HG03095 (cell line): ENCODE measurements around the gene TRIP11.
"Not testable (repeated sequence)": the region's sequence is repeated elsewhere in the genome, so short reads cannot be mapped to it uniquely, and the experiment has no call there.

Experiments used
- ATAC-seq: cut with Tn5 transposase; IDR thresholded peaks from one replicate; pipeline ENCODE4 v1.9.1; 2021; ENCODE audit warnings: moderate library complexity; ENCODE audit not compliant: unreplicated experiment

Gene TRIP11

DNA sequence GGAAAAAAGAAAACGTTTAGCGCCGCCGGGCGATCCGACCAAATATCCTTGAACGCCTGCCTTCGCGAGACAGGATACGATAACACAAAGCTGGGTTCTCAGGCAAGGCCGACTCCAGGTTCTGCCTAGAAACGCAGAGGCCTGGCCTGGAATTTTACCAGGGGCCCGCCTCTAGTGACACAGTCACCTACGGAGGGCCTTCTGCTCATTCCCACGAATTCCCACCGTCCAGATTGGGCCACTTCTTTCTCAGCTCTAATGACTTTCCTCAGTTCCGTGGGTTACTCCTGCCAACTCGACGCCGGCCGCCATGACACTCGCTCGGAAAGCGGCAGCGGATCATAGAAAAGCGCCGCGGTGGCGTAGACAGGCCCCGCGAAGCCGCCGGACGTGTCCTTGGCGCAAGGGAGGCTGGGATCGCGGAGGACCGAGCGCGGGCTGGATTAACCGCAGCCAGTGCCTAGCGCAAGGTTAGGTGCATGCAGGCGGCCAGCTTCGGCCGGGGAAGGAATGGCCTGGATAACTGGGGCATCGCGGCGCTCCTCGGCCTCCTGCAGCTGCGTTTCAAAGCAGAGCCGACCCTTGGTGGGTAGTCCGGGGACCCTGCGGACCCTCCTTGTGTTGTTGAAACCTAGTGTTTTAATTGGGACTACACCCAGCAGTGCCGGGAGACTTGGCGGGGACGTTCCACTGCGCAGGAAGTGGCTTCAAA is at the start of gene TRIP11:
TRIP11 (minus strand) TSS at position 341 of the 712 bp plus-strand sequence. CDS start 374 bp downstream, outside the sequence.
- ATAC-seq: peak; percentile 97

DNA sequence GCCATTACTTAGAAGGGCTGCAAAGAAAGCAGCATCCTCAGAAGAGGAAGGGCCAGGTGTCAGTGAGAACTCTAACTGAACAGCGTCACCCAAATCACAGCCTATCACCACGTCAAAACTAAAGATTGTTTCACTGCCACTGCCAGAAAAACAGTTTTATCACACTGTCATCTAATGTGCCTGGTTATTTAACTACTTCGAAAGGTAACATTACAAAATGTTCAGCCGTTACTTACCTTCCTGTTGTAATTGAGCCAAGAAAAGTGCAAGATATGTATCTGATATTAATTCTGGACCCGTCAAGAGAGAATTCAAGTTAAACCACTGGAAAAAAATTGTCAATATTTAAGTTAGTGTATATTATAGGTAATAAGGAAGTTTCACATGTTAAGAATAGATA is 48.6 kb upstream of the TRIP11 start:
- ATAC-seq: no peak

GRCh38 chr14:92074555-92074954 is 34.7 kb upstream of the TRIP11 start:
- no peak for ATAC-seq

DNA sequence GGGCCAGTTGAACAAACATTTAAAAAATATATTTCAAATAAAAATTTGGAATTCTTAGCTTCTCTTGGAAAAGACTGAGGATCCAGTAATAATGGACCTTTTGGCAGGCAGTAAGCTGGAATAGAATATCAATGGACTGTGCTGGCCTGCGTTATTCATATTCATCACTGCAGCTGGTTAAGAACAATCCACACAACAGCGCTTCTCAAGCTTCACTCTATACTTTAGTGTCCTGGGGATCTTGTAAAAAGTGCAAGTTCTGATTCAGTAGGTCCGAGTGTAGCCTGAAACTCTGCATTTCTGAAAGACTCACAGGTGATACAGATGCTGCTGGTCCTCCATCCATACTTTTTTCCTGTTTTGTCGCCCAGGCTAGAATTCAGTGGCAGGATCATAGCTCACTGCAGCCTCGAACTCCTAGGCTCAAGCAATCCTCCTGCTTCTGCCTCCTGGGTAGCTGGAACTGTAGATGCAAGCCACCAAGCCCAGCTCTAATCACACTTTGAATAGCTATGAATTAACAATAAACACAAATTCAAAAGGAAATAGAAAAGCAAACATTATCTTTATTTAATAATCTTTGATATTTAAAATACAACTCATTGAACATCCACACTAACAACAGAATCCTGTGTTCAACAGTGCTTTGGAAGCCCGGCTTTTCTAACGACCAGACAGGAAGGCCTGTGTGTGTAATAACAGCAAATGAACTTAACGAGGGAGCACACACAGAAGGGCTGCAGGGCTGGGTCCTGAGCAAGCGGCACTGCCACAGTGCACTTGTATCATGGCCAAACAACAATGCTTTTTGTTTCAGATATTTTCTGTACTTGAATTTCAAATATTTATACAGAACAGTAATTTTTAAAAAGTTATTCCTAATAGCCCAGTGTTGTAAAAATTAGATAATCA is 18.4 kb upstream of the TRIP11 start:
- ATAC-seq: no peak

GRCh38 chr14:92049781-92050180 is 9.9 kb upstream of the TRIP11 start:
- no peak for ATAC-seq

- ATAC-seq: not testable (repeated sequence)
These were observed 9.4 kb upstream of the TRIP11 start for GRCh38 chr14:92049221-92049620.

DNA sequence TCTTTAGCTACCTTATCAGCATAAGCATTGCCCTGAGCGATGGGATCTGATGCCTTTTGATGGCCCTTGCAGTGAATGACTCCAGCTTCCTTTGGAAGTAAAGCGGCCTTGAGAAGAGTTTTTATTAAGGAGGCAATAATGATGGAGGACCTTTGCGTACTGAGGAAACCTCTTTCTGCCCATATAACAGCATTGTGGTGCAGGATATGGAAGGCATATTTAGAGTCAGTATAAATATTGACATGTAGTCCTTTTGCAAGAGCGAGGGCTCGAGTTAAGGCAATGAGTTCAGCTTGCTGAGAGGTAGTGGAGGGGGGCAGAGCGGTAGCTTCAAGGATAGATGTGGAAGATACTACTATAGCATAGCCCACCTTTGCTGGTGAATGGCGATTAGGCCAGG is 6.0 kb upstream of the TRIP11 start:
- not testable (repeated sequence) for ATAC-seq

GRCh38 chr14:92041766-92042165 is 1.9 kb upstream of the TRIP11 start:
- ATAC-seq: not testable (repeated sequence)

DNA sequence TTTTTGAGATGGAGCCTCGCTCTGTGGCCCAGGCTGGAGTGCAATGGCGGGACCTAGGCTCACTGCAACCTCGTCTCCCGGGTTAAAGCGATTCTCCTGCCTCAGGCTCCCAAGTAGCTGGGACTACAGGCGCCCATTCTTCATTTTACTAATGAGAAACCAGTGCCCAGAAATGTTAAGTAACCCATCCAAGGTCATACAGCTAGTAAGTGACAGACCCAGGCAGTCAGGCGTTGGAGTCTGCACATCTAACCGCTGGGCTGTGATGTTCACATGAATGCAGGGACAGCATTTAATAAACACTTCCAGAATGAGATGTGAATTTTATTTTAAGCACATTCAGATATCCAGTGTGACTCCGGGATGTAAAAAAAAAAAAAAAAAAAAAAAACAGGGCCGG is 1.3 kb upstream of the TRIP11 start:
- ATAC-seq: no peak

GRCh38 chr14:92040431-92041051 is 682 bp upstream of the TRIP11 start:
- ATAC-seq: peak; percentile 68

DNA sequence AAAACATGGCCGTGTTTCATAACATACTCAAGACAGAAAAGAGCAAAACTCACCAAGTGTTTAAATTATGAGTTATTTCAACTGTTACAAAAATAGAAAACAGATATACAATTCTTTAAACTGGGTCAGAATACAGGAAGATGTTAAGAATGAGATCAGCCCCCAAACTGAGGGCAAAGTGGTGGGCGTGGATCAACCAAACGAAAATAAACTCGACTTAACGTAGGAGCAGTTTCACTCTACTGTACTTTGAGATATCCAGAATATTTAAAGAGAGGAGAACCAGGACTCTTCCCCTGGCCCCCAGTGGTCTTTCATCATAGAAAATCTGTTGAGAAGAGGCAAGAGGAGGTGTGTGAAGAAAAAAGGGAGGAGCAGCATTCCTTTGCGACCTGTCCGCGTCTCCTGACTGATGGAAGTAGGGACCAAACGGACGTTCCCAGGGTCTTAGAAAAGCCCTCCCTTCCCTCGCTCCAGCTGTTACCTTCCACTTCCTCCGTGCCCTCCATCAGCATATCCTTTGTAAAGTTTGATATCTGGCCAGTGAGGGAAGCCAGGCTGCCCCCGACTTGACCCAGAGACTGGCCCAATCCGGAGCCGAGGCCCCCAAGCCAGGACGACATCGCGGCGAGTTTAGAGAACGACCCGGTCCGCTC is 668 bp downstream of the TRIP11 start:
- peak; percentile 17 for ATAC-seq

DNA sequence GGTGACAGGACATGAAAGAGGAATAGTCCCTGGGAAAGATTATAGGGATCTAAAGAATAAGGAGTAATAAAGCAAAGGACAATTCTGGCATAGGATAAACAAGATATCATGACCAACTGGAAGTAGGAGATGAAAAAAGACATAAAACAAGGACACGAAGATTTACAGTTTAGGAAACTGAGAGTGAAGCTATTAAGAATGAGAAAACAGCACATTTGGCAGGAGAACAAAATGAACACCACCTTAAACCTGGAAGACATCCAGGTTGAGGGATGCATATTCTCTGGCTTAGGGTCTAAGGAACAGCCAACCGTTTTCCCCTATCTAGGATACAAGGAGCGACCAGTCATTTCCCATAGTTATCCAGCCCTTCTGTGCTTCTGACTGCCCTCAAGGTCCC is 1.9 kb downstream of the TRIP11 start:
- ATAC-seq: no peak

DNA sequence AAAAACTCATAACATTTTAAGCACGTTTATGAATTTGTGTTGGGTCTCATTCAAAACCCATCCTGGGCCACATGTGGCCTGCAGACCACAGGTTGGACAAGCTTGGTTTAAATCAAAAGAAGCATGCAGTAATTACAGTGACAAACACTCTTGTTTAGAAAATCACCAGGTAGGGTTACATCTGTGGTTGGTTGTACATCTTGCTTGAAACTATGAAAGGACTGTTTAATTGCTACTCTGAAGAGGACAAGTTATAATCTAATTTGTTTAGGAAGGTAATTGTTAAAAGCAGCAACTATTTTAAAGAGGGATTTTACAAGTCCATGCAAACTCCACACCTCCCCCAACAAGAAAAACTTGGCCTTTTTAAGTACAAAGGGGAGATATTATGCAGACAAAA is 4.0 kb downstream of the TRIP11 start:
- ATAC-seq: no peak

DNA sequence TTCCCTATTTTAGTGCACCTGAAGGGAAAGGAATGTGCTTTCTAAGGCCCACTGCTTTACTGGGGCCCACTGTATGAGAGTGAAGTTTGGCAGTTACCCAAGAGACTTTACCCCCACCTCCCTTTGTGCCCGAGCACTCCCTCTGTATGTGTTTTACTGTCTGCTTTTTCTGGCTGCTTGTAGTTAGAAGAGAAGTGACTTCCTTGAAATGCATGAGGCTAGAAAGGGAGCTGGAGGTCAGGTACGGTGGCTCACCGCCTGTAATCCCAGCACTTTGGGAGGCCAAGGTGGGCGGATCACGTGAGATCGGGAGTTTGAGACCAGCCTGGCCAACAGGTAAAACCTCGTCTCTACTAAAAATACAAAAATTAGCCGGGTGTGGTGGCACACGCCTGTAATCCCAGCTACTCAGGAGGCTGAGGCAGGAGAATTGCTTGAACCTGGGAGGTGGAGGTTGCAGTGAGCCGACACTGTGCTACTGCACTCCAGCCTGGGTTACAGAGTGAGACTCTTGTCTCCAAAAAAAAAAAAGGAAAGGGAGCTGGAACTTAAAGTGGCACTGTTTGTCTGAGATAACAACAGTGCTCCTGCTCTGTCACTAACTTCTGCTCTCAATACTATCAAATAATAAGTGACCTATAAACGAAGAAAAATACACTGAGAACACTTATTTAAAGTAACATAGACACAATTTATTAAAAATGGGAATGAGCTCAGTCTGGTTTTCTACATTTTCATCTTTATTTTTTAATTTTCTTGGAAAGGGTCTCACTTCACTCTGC is 5.8 kb downstream of the TRIP11 start:
- ATAC-seq: no peak

- ATAC-seq: no peak
These were observed 6.4 kb downstream of the TRIP11 start for GRCh38 chr14:92033433-92033832.

DNA sequence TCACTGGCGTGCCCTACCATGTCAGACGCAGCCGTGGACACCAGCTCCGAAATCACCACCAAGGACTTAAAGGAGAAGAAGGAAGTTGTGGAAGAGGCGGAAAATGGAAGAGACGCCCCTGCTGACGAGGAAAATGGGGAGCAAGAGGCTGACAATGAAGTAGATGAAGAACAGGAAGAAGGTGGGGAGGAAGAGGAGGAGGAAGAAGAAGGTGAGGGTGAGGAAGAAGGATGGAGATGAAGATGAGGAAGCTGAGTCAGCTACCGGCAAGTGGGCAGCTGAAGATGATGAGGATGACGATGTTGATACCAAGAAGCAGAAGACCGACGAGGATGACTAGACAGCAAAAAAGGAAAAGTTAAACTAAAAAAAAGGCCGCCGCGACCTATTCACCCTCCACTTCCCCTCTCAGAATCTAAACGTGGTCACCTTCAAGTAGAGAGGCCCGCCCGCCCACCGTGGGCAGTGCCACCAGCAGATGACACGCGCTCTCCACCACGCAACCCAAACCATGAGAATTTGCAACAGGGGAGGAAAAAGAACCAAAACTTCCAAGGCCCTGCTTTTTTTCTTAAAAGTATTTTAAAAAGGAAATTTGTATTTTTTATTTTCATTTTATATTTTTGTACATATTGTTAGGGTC is 13.2 kb downstream of the TRIP11 start:
- no peak for ATAC-seq

DNA sequence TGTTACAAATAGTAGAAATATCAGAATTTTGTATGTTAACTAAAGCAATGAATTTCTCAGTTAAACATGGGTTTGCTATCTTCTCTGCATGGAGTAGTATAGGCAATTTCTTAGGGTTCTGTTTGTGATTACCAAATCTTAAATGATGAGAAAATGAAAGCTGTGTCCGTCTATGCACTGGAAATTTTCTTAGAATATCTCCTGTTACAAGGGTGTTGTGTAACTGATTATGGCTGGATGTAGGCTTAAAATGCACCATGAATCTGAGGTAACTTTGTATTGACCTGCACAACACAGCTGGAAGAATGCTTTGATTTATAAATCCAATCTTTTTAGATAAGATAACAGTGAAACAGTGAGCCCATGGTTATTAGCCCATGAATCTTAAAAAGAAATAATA is 17.8 kb downstream of the TRIP11 start:
- ATAC-seq: no peak

DNA sequence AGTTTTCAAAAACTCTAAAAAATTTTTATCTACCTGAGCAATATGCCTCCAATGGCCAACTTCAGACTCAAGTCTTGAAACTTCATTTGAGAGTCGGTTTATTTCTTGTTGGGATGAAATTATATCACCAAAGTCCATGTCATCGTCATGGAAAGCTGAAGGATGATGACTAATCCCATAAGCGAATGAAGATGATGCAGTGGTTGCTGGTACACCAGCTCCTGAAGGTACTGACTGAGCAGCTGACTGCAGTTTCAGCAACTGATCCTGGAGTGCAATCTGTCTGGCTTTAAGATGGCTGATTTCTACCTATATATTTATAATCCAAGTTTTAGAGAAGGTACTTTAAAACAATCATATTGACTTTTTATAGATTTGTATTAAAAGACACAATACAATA is 18.3 kb downstream of the TRIP11 start:
- ATAC-seq: no peak

DNA sequence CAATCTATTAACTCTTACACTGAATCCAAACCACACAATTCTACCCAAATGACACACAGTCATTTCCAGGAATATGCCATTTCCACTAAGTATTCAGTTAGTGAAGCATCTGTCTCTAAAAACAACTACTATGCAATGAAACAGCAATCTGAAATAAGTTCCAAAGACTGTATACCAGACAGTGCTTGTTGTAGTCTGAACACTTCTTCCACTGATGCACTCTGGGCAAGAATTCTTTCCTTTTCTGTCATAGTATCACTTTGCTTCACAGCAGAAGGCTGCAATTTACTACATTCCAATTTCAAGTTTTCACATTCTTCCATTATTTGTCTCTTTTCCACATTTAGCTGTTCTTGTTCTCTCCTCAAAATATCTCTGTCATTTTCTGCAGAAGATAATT is 25.8 kb downstream of the TRIP11 start:
- no peak for ATAC-seq
